Muscle of arm (tissue), 14 donors: ENCODE measurements around the gene TOR2A. TPM values are rescaled to one million over a fixed set of nuclear protein-coding genes. Genes with fewer than 3 reads are reported as not detected.
"Not testable (repeated sequence)": the region's sequence is repeated elsewhere in the genome, so short reads cannot be mapped to it uniquely, and the experiment has no call there.

Source experiments
- DNase-seq: peaks from one replicate; pipeline ENCODE4 v3.0.0-alpha.2; 2013
- long read RNA-seq, 11 donors: transcript quantifications; one replicate each; lab custom pipeline, GENCODE V29; 2026
- polyA plus RNA-seq, 12 donors: library from polyadenylated mRNA; unstranded; fragments of 120-200 nt; gene quantifications; one replicate each; pipeline ENCODE4 v1.2.1, GENCODE V29; 2013; ENCODE audit not compliant: insufficient read length in 12 of 12

TOR2A gene
- polyA plus RNA-seq, result 10 to 100 TPM in 1 of 12 donors, 1 to 10 TPM in 10, not detected in 1; 4.7 to 16.6 (median 7.0) TPM
- long read RNA-seq, donor 1, transcript TOR2A-203 (5 exons, 1,523 nt), result major isoform, 10 of 17 reads
- long read RNA-seq, donor 1, partial matches to known transcripts, result 0 of 17 reads
- long read RNA-seq, donor 1, other reads (novel, unspliced or antisense), result 0 of 17 reads
- long read RNA-seq, donor 2, partial matches to known transcripts, result 0 of 7 reads
- long read RNA-seq, donor 2, other reads (novel, unspliced or antisense), result 0 of 7 reads
- long read RNA-seq, donor 3, partial matches to known transcripts, result 0 of 2 reads
- long read RNA-seq, donor 3, other reads (novel, unspliced or antisense), result 0 of 2 reads
- long read RNA-seq, donor 4, result 0 reads
- long read RNA-seq, donor 5, result 0 reads
- long read RNA-seq, donor 6, partial matches to known transcripts, result 0 of 1 reads
- long read RNA-seq, donor 6, other reads (novel, unspliced or antisense), result 0 of 1 reads
- long read RNA-seq, donor 7, partial matches to known transcripts, result 0 of 1 reads
- long read RNA-seq, donor 7, other reads (novel, unspliced or antisense), result 0 of 1 reads
- long read RNA-seq, donor 8, partial matches to known transcripts, result 0 of 4 reads
- long read RNA-seq, donor 8, other reads (novel, unspliced or antisense), result 0 of 4 reads
- long read RNA-seq, donor 9, partial matches to known transcripts, result 0 of 4 reads
- long read RNA-seq, donor 9, other reads (novel, unspliced or antisense), result 0 of 4 reads
- long read RNA-seq, donor 10, partial matches to known transcripts, result 0 of 5 reads
- long read RNA-seq, donor 10, other reads (novel, unspliced or antisense), result 0 of 5 reads
- long read RNA-seq, donor 11, partial matches to known transcripts, result 0 of 6 reads
- long read RNA-seq, donor 11, other reads (novel, unspliced or antisense), result 0 of 6 reads

DNA sequence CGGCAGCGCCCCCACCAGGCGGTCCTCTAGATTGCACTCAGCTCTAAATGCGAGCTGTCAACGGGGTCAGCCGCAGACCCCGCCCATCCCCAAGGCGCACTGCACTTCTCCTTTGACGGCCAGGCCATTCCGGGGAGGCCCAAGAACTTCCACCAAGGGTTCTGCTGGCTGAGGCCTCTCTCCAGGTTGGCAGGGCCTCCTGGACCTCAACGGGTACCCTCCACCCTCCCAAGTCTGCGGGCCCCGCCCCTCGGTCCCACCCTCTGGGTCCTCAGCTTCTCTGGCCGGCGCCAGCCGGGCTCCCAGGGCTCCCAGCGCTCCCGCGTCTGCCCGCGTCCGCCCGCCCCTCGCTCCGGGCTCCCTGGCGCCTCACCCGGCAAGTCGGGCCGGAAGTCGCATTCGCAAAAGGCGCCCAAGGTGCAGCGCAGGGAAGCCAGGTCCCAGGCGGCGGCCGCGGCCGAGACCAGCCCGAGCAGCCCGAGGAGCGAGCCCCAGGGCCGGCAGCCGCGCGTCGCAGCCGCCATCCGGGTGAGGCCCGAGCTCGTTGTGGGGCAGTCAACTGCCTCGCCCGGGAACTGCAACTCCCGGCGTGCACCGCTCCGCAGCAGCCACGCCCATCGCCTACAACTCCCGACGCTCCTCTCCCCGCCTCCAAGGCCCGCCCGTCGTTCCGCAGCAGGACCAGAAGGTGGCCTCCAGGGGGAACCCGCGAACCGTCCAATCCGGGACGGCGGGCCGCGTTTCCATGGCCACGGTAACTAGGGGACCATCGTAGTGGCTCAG is at the start of gene TOR2A:
Gene TOR2A, minus strand, starts transcription at position 548 of the 783 bp plus-strand sequence. Its CDS starts 24 bp downstream, at position 524.
- peak; percentile 98 for DNase-seq

DNA sequence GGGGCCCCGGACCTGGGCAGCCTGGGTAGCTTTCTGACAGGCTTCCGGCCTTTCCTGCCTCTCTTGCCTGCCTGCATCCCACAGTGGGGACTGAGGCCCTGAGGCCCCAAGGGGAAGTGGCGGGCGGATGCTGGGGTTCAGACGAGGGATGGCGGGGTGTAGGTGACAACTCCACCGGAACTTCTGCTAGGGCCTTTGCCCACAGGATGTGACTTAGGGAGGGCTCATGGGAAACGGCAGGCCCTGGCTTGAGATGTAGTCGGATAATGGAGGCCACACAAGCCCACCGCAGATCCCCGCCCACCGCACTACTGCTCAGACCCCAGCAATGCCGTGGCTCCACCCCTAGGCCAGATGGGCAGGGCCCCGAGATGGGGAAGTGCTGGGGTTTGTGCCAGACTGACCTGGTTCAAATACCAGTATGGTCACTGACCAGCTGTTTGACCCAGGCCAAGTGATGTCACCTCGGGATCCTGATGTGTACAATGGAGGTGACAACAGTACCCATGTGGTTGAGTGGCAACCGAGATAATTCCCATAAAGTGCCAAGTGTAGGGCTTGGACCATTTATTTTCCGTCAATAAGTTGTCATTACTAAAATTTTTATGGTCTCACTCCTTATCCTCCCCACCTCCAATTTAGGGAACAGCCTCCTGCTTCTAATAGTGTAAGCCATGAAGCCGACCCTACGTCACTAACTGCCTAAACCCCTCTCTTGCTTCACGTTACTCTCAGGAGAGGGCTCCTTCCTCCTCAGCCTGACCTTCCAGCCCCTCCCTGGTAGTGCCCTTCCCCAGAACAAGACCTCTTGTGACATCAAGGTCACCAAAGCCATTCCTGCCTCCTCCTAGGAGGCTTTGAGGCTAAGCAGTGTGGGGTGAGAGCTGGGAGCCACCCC is 48.3 kb upstream of the TOR2A start:
- DNase-seq, result no peak

- no peak for DNase-seq
These were observed 46.7 kb upstream of the TOR2A start for GRCh38 chr9:127781806-127782205.

GRCh38 chr9:127780909-127781308 is 45.8 kb upstream of the TOR2A start:
- not testable (repeated sequence) for DNase-seq

GRCh38 chr9:127780126-127780885 is 45.2 kb upstream of the TOR2A start:
- DNase-seq, result no peak

DNA sequence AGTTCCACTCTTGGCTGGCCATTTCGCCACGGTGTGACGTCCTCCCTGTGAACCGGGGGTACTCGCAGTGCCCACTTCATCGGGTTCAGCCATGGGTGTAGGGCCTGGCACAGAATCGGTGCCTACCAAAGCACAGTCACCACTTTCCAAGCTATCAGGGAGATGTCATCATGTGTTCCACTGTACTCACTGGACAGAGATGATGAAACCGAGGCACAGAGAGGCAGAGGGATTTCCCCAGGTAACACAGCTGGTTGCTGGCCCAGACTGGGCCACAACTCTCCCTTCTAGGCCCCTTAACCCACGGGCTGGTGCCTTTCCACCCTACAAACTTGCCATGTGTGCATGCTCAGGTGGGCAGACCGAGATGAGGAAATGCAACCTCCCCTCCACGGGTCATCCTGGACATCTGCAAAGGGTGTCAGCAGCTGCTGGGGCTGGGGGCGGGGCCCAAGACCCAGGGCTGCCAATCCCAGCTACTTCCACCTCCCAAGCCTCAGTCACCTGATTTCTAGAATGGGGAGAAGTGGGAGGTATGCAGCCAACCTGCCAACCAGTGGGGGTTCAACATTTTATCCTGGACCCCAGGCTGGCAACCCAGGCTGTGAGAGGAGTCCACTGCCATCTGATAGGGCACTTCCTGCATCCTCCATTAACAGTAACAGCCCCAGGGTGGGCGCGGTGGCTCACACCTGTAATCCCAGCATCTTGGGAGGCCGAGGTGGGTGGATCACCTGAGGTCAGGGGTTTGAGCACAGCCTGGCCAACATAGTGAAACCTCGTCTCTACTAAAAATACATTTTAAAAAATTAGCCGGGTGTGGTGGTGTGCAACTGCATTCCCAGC is 44.3 kb upstream of the TOR2A start:
- DNase-seq, result no peak

DNA sequence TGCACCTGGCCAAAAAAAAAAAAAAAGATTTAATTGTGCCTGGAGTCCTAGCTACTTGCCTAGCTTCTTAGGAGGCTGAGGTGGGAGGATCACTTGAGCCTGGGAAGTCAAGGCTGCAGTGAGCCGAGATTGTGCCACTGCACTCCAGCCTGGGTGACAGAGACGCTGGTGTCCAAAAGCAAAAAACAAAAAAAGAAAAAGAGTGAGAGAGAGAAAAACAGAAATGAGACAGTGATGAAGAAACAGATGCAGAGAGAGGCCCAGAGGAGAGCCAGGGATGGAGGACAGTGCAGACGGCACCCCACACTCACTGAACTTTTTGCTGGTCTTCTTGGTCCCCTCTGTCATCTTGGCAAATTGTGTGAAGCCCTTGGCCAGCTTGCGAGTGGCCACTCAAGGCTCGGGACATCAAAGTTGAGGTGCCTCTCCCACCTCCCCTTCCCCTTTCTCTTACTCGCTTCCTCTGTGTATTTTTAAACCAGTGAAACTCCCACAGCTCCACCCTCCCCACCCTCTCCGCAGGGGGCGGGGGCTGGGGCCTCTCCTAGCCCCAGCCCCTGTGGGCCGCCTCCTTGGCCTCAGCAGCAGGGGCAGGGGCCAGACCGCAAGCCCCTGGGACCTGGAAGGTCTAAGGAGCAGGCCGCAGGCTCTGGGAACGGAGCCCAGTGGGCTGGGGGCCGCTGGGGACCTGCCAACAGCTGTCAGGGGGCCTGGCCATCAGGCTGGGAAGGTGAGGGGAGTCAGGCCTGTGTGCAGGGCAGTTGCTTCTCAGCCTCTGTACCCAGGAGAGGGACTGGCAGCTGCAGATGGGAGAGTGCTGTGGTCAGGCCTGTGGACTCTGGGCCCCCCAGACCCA is 43.4 kb upstream of the TOR2A start, which contains the start of gene SH2D3C:
Gene SH2D3C, minus strand, starts transcription at position 387 of the 856 bp plus-strand sequence. Its CDS starts 39 bp downstream, at position 348.
- no peak for DNase-seq

DNA sequence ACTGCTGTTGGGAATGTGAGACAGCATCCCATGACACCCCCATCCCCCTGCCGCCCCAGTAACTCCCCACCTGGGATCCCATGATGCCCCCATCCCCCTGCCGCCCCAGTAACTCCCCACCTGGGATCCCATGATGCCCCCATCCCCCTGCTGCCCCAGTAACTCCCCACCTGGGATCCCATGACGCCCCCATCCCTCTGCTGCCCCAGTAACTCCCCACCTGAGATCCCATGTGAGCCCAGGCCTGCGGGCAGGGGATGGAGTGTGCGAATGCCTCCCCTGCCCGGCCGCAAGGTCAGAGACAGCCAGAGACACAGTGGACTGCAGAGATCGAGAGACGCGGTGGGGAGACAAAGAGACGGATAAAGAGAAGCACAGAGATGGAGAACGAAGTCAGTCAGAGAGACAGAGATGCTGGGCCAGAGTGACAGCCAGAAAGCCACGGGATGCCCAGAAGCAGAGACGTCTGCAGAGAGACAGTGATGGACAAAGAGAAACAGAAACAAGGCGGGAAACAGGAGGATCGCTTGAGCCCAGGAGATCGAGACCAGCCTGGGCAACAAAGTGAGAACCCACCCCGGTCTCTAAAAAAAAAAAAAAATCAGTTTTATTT is 42.4 kb upstream of the TOR2A start:
- no peak for DNase-seq

GRCh38 chr9:127776924-127777289 is 41.8 kb upstream of the TOR2A start:
- DNase-seq, result no peak

GRCh38 chr9:127776195-127776923 is 41.3 kb upstream of the TOR2A start:
- DNase-seq, result no peak

DNA sequence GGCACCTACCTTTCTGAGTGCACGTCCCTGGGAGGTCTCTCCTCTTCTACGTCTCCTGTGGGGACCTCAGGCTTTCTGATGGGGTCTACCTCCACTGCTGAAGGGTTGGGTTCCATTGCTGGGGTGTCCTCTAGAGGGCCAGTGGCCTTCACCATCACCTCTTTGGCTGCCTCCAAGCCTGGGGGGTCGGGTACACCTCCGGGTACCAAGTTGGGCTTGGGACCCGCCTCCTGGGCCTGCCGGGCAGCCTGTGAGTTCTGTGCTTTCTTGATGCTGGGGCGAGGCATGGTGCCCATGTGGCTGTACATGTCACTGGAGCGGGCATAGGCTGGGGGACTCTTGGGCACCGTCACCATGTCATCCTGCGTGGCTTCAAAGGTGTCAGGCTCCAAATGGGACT is 38.9 kb upstream of the TOR2A start:
- DNase-seq, result no peak

GRCh38 chr9:127773272-127773671 is 38.2 kb upstream of the TOR2A start:
- no peak for DNase-seq

DNA sequence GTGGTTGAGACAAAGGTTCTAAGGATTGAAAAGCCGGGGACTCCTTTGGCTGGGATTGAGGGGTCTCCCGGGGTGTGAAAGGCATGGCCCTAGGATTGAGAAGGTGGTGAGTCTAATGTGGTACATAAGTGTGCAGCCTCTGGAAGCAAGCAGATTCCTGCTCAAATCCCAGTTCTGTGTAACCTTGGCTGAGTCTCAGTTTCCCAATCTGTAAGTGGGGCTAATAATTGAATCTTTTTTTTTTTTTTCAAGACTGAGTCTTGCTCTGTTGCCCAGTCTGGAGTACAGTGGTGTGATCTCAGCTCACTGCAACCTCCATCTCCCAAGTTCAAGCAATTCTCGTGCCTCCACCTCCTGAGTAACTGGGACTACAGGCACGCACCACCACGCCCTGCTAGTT is 37.5 kb upstream of the TOR2A start:
- DNase-seq, result no peak

DNA sequence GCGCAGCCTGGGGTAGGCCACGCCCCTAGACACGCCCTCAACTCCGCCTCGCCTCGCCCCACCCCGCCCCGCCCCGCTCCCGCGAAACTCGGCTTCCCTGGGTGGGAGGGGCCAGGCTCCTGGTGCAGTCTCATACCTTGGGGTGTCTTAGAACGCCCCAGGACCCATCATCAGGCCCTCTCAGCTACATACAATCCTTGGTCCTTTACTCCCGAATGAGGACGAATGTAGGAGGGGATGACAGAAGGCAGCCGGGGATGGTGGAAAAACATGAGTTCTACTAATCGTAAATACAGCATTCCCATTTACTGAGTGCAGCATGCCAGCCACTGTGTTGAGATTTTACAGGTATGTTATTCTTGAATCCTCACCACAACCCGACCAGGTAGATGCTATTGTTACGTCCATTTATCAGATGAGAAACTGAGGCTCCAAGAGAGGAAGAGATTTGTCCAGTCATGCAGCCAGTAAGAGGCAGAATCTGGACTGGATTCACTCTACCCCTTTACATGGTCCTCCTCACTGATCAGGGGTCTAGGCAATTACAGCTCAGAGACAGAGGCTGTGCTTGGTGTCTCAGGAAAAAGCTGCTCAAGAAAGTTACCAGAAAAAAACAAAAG is 36.6 kb upstream of the TOR2A start:
- no peak for DNase-seq

DNA sequence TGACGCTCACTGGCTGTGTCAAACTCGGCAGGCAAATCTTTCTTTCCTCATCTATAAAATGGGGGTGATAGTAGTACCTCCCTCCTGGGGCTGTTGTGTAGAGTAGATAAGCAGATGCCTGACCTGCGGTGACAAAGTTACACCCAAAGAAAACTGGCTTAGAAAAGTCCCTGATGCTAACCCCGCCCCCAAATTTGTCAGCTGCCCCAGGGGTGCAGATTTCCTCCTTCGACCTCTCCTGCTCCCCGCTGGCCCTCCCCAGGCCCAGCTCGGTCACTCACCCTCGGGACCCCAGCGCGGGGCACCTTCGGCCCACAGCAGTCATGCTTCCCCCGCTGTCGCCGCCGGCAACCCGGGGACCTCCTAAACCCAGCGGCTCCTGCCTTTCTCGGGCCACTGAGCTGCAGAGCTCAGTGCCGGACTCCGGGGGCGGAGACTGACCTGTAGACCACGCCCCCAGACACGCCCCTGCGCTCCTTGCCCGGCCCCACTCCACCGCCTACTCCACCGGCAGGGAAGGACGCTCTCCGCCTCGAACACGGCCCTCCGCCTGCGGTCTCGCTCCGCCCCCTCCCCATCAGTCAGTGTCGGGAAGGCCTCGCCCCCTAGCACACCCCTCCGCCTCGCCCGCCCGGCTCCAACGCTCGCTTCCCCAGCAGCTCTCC is 35.9 kb upstream of the TOR2A start:
- peak; percentile 95 for DNase-seq

- DNase-seq, result no peak
These were observed 35.5 kb upstream of the TOR2A start for GRCh38 chr9:127770583-127770904.
